SK-N-SH (cell line): Measurements from ENCODE around the gene SLC25A29. TPM values are rescaled to one million over a fixed set of nuclear protein-coding genes. Genes with fewer than 3 reads are reported as not detected.

ENCODE experiments used
- CTCF ChIA-PET: fragments of 300-600, 350-600 bp; formaldehyde crosslinking; extraction: SDS; loops from one replicate; lab custom pipeline; 2021; lab: Yijun Ruan, JAX
- POLR2A ChIA-PET: fragments of 350-600 bp; sonication (Branson Sonifier 250); formaldehyde crosslinking; extraction: SDS; loops from one replicate; lab custom pipeline; 2020; ENCODE audit warnings: antibody characterized with exemption, inconsistent platforms; lab: Yijun Ruan, JAX
- DNase-seq: peaks from one replicate; pipeline ENCODE4 v3.0.0; 2012
- H2AFZ ChIP-seq: fragments of 200-600 bp; sonication (generic); 2 replicates; pipeline ENCODE4 v1.8.1; 2016; ENCODE audit warnings: antibody characterized with exemption, mild to moderate bottlenecking, low read depth
- H3F3A ChIP-seq: fragments of 200-600 bp; sonication (generic); replicated peaks from 2 replicates; pipeline ENCODE3; 2016; ENCODE audit warnings: antibody characterized with exemption, mild to moderate bottlenecking; ENCODE audit not compliant: insufficient read depth
- H3K27ac ChIP-seq, 2 experiments: fragments of 200-500 bp in 1 of 2; fragments of 200-600 bp in 1 of 2; sonication (Bioruptor generic) in 1 of 2; sonication (generic), shearing (Covaris generic) in 1 of 2; 2 replicates each; pipeline versions ENCODE4 v1.5.1 to v1.6.1; 2014 to 2016; ENCODE audit warnings: low read depth in 2 of 2, inconsistent platforms in 1 of 2, low read length in 1 of 2, mild to moderate bottlenecking in 1 of 2, mixed read lengths in 1 of 2
- H3K27me3 ChIP-seq: fragments of 200-600 bp; sonication (generic), shearing (Covaris generic); 2 replicates; pipeline ENCODE4 v1.6.1; 2016; ENCODE audit warnings: mixed run types; ENCODE audit not compliant: insufficient read depth
- H3K36me3 ChIP-seq, 2 experiments: fragments of 200-500 bp in 1 of 2; fragments of 200-600 bp in 1 of 2; sonication (Bioruptor generic) in 1 of 2; sonication (generic) in 1 of 2; replicated peaks in 1 of 2; 2 replicates each; pipeline versions ENCODE3 to v1.5.1; 2014 to 2016; ENCODE audit warnings: low read length in 1 of 2, mild to moderate bottlenecking in 1 of 2; ENCODE audit not compliant: insufficient read depth in 2 of 2, control insufficient read depth in 1 of 2
- H3K4me1 ChIP-seq, 2 experiments: fragments of 200-500 bp in 1 of 2; fragments of 200-600 bp in 1 of 2; sonication (Bioruptor generic) in 1 of 2; sonication (generic), shearing (Covaris generic) in 1 of 2; 2 replicates each; pipeline versions ENCODE4 v1.5.1 to v1.6.1; 2014 to 2016; ENCODE audit warnings: low read depth in 1 of 2, low read length in 1 of 2, mixed run types in 1 of 2; ENCODE audit not compliant: insufficient read depth in 2 of 2, control insufficient read depth in 1 of 2
- H3K4me2 ChIP-seq: fragments of 200-600 bp; sonication (generic), shearing (Covaris generic); 2 replicates; pipeline ENCODE4 v1.6.1; 2017; ENCODE audit warnings: mixed run types
- H3K4me3 ChIP-seq, 2 experiments: fragments of 200-500 bp in 1 of 2; fragments of 200-600 bp in 1 of 2; sonication (Bioruptor generic) in 1 of 2; sonication (generic), shearing (Covaris generic) in 1 of 2; 2 replicates each; pipeline versions ENCODE4 v1.5.1 to v1.8.1; 2014 to 2016; ENCODE audit warnings: low read depth in 2 of 2, inconsistent platforms in 1 of 2, low read length in 1 of 2, mild to moderate bottlenecking in 1 of 2, mixed read lengths in 1 of 2, moderate library complexity in 1 of 2
- H3K79me2 ChIP-seq: fragments of 200-600 bp; sonication (generic); 2 replicates; pipeline ENCODE4 v1.8.1; 2017; ENCODE audit warnings: mild to moderate bottlenecking; ENCODE audit not compliant: insufficient read depth
- H3K9ac ChIP-seq: fragments of 200-600 bp; sonication (generic); 2 replicates; pipeline ENCODE4 v1.6.1; 2017; ENCODE audit warnings: mixed run types
- H3K9me2 ChIP-seq: fragments of 200-600 bp; sonication (generic); 2 replicates; pipeline ENCODE4 v1.6.1; 2017; ENCODE audit warnings: mixed run types
- H3K9me3 ChIP-seq: fragments of 200-600 bp; sonication (generic); 2 replicates; pipeline ENCODE4 v1.6.1; 2017; ENCODE audit warnings: mixed run types, mild to moderate bottlenecking, moderate library complexity
- H4K20me1 ChIP-seq: fragments of 200-600 bp; sonication (generic); 2 replicates; pipeline ENCODE4 v1.6.1; 2017; ENCODE audit warnings: mild to moderate bottlenecking, mixed run types; ENCODE audit not compliant: insufficient read depth
- CHD2 ChIP-seq: fragments of 150-350 bp; IDR thresholded peaks from 2 replicates; pipeline ENCODE4 v1.6.1; 2018; ENCODE audit warnings: low read length; ENCODE audit not compliant: partially characterized antibody
- CTCF ChIP-seq: fragments of 200-600 bp; sonication (generic); IDR thresholded peaks from 2 replicates; pipeline ENCODE4 v1.6.1; 2017; ENCODE audit warnings: antibody characterized with exemption, mild to moderate bottlenecking, moderate library complexity
- ELF1 ChIP-seq: IDR thresholded peaks from 2 replicates; pipeline ENCODE4 v1.4.0; 2012
- EP300 ChIP-seq, 2 experiments: IDR thresholded peaks; 2 replicates each; pipeline versions ENCODE4 v1.4.0 to v1.6.1; 2012; ENCODE audit warnings: borderline replicate concordance in 1 of 2, low read depth in 1 of 2, low read length in 1 of 2
- FOSL2 ChIP-seq: IDR thresholded peaks from 2 replicates; pipeline ENCODE4 v1.4.0; 2012; ENCODE audit warnings: low read depth, mild to moderate bottlenecking, moderate library complexity, borderline replicate concordance
- FOXJ3 ChIP-seq: sonication (generic); formaldehyde crosslinking; IDR thresholded peaks from 2 replicates; pipeline ENCODE4 v1.5.1; 2020; ENCODE audit warnings: mild to moderate bottlenecking, missing genetic modification reagents
- GABPA ChIP-seq: IDR thresholded peaks from 2 replicates; pipeline ENCODE4 v1.4.0; 2012; ENCODE audit warnings: low read depth, mild to moderate bottlenecking
- IRF3 ChIP-seq: fragments of 150-350 bp; IDR thresholded peaks from 2 replicates; pipeline ENCODE4 v1.6.1; 2016; ENCODE audit warnings: mild to moderate bottlenecking, low read depth, low read length
- JUND ChIP-seq: IDR thresholded peaks from 2 replicates; pipeline ENCODE4 v1.4.0; 2012
- MEF2A ChIP-seq: IDR thresholded peaks from 2 replicates; pipeline ENCODE4 v1.4.0; 2012; ENCODE audit warnings: low read depth, borderline replicate concordance
- MXI1 ChIP-seq: IDR thresholded peaks from 2 replicates; pipeline ENCODE4 v1.6.1; 2012; ENCODE audit warnings: mild to moderate bottlenecking, low read depth, low read length, improper control_type of control experiment
- PBX3 ChIP-seq: IDR thresholded peaks from 2 replicates; pipeline ENCODE4; 2012
- RAD21 ChIP-seq: IDR thresholded peaks from 2 replicates; pipeline ENCODE4 v1.6.1; 2012; ENCODE audit warnings: mild to moderate bottlenecking, low read length
- RFX5 ChIP-seq: IDR thresholded peaks from 2 replicates; pipeline ENCODE4 v1.6.1; 2012; ENCODE audit warnings: mild to moderate bottlenecking, improper control_type of control experiment, low read length
- RXRA ChIP-seq: IDR thresholded peaks from 2 replicates; pipeline ENCODE4 v1.4.0; 2012; ENCODE audit warnings: low read depth, mild to moderate bottlenecking, borderline replicate concordance
- SIN3A ChIP-seq: IDR thresholded peaks from 2 replicates; pipeline ENCODE4 v1.6.1; 2012; ENCODE audit warnings: low read depth, mild to moderate bottlenecking, low read length, moderate library complexity, borderline replicate concordance
- SMC3 ChIP-seq: IDR thresholded peaks from 2 replicates; pipeline ENCODE4 v1.6.1; 2012; ENCODE audit warnings: low read depth, low read length, improper control_type of control experiment
- TAF1 ChIP-seq: IDR thresholded peaks from 2 replicates; pipeline ENCODE4 v1.6.1; 2012; ENCODE audit warnings: low read depth, mild to moderate bottlenecking, low read length, moderate library complexity, borderline replicate concordance
- TEAD4 ChIP-seq: IDR thresholded peaks from 2 replicates; pipeline ENCODE4 v1.4.0; 2012; ENCODE audit warnings: mild to moderate bottlenecking, borderline replicate concordance; ENCODE audit not compliant: insufficient read depth
- USF1 ChIP-seq: IDR thresholded peaks from 2 replicates; pipeline ENCODE4 v1.4.0; 2012; ENCODE audit warnings: low read depth, borderline replicate concordance
- YY1 ChIP-seq: IDR thresholded peaks from 2 replicates; pipeline ENCODE4 v1.4.0; 2012; ENCODE audit warnings: low read depth, mild to moderate bottlenecking
- ZBTB33 ChIP-seq: IDR thresholded peaks from 2 replicates; pipeline ENCODE4 v1.4.0; 2012; ENCODE audit warnings: low read depth, borderline replicate concordance
- WGBS: methylation state at CpG from one replicate; pipeline ENCODE4 v1.1.6; 2017; ENCODE audit warnings: low lambda C conversion rate; 5-methylcytosine and 5-hydroxymethylcytosine counted together
- polyA plus RNA-seq, 3 experiments: library from polyadenylated mRNA; depleted of rRNA; stranded (reverse); fragments of >200 nt; gene quantifications; 2 replicates each; pipeline ENCODE4 v1.2.3, GENCODE V29; 2012

SLC25A29 gene
- polyA plus RNA-seq, 1 of the 3 experiments (the other 2 are of a cell fraction): 66.9 TPM

GRCh38 chr14:100334904-100335303 lies 28.7 kb upstream of the SLC25A29 start:
- 95% methylated on average over 7 of the region's 12 CpGs for WGBS
- TF ChIP-seq IRF3 (no peak), TAF1 (no peak), MEF2A (no peak), FOXJ3 (CRISPR knock-in tag) (no peak), SMC3 (no peak), USF1 (no peak), JUND (no peak), SIN3A (no peak), EP300 (IDR thresholded peaks at IDR 0.05; ENCODE audit: borderline replicate concordance in 1 of 2, low read depth in 1 of 2, low read length in 1 of 2) (no peak), FOSL2 (no peak), TEAD4 (no peak)
- TF ChIP-seq, all 33 proteins: peak for 0
- no peaks in the 10 kb centered on the region for H3K9me2 ChIP-seq
- no peaks in the 10 kb centered on the region for H3F3A ChIP-seq
- ChIA-PET POLR2A (no interaction called here), CTCF (interaction anchor here (1.2 kb wide), 1 partner anchor 26 kb away, joined by 4 read pairs; no protein-coding TSS in a partner anchor)
- no peak for DNase-seq
- H3K4me2 ChIP-seq: no peak overlapping the region
- no peaks in the 10 kb centered on the region for H3K79me2 ChIP-seq
- H3K36me3 ChIP-seq: peaks cover 17 to 19% of the 10 kb centered on the region in 2 experiments
- no peaks in the 10 kb centered on the region for H4K20me1 ChIP-seq
- no peak overlapping the region for H3K9ac ChIP-seq
- no peaks in the 10 kb centered on the region for H3K9me3 ChIP-seq
- no peaks in the 10 kb centered on the region for H3K27me3 ChIP-seq
- H3K4me1 ChIP-seq: no peaks in the 10 kb centered on the region; a peak in 1 of 4 replicates
- H3K27ac ChIP-seq: no peak overlapping the region
- H3K4me3 ChIP-seq: no peak overlapping the region
- no peak overlapping the region for H2AFZ ChIP-seq

GRCh38 chr14:100333827-100334226 lies 27.6 kb upstream of the SLC25A29 start:
- no peak overlapping the region for H3K27ac ChIP-seq
- no peaks in the 10 kb centered on the region; a peak in 1 of 4 replicates for H3K4me1 ChIP-seq
- TF ChIP-seq RXRA (no peak), CHD2 (no peak), JUND (no peak), GABPA (no peak), YY1 (no peak), CTCF (no peak), PBX3 (no peak), TAF1 (no peak), RFX5 (no peak), RAD21 (no peak), MXI1 (no peak), ZBTB33 (no peak), ELF1 (no peak), SMC3 (no peak)
- H3K9ac ChIP-seq: no peak overlapping the region
- H3K79me2 ChIP-seq: no peaks in the 10 kb centered on the region
- DNase-seq: no peak
- H4K20me1 ChIP-seq: no peaks in the 10 kb centered on the region
- no peaks in the 10 kb centered on the region for H3K27me3 ChIP-seq
- ChIA-PET CTCF (no interaction called here), POLR2A (no interaction called here)
- H3K4me2 ChIP-seq: no peak overlapping the region
- H3K36me3 ChIP-seq: peaks cover 9 to 18% of the 10 kb centered on the region in 2 experiments
- H3K9me2 ChIP-seq: no peaks in the 10 kb centered on the region
- no peak overlapping the region for H3K4me3 ChIP-seq
- no peaks in the 10 kb centered on the region for H3F3A ChIP-seq
- no peak overlapping the region for H2AFZ ChIP-seq
- H3K9me3 ChIP-seq: no peaks in the 10 kb centered on the region
- WGBS: 100% methylated on average over 1 of the region's 7 CpGs
